GM12874 (cell line): ENCODE data around the gene HOXB7.

Source experiments
- TF ChIP-seq, protein P1 (sequence below): IDR thresholded peaks from 2 replicates; pipeline ENCODE4 v1.5.1; 2011; ENCODE audit warnings: low read depth, mild to moderate bottlenecking, control low read depth, low read length, moderate library complexity; ENCODE audit not compliant: insufficient read depth

Gene HOXB7

DNA sequence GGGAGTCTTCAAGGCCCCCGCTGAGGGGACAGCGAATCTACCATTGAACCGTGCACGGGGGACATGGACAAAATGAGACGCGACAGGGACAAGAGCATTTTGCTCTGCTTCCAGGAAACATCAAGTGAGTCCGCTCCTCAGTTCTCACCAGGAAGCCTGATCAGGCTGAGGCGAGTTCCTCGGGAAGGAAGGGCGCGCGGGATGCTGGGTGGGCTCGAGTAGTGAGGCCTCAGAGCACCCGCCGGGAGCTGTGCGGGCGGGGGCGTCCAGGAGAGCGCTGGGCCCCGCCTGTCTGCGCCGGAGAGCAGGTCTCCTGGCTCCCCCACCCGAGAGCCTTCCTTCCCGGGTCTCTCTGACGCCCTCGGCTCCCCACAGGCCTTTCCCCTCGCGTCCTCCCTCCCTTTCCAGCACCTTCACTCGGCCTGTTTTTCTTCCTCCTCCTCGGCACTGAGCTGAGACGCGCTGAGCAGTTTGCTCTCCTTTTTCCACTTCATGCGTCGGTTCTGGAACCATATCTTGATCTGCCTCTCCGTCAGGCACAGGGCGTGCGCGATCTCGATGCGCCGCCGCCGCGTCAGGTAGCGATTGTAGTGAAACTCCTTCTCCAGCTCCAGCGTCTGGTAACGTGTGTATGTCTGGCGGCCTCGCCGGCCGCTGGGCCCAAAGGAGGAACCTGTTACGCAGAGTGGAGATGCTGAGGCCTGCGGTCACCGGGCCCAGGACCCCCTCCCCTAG lies 14.7 kb downstream of the HOXB7 start:
- TF ChIP-seq, protein P1, sequence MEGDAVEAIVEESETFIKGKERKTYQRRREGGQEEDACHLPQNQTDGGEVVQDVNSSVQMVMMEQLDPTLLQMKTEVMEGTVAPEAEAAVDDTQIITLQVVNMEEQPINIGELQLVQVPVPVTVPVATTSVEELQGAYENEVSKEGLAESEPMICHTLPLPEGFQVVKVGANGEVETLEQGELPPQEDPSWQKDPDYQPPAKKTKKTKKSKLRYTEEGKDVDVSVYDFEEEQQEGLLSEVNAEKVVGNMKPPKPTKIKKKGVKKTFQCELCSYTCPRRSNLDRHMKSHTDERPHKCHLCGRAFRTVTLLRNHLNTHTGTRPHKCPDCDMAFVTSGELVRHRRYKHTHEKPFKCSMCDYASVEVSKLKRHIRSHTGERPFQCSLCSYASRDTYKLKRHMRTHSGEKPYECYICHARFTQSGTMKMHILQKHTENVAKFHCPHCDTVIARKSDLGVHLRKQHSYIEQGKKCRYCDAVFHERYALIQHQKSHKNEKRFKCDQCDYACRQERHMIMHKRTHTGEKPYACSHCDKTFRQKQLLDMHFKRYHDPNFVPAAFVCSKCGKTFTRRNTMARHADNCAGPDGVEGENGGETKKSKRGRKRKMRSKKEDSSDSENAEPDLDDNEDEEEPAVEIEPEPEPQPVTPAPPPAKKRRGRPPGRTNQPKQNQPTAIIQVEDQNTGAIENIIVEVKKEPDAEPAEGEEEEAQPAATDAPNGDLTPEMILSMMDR, result no peak

DNA sequence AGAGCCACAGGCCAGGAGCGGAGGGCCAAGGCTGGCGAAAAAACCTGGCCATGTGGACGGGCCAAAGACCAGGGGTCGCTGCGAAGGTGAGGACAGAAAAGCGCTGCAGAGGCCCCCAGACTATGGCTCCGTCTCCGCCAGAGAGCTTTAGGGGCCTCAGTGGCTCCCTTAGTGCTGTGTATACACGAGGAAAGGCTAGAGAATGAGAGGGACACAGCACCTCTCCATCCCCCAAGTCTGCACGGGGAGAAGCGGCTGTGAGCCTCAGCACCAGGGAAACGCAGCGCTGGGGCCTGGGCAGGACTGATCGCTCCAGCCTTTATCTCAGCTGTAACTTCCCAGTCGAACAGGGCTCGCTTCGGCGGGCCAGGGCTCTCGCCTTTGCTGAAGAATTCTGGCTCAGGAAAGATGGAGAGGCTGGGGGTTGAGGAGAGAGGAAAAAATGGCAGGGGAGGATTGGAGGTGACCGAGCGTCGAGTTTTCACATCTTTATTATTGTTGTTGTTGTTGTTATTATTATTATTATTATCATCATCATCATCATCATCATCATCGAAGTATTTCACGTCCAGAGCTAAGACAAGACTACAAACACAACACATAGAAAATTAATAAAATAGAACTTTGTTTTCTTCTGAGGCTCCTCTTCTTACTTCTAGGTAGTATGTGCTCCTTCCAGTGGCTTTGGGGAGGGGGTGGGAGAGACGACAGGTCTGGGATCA lies 15.4 kb downstream of the HOXB7 start:
- TF ChIP-seq, protein P1, result no peak

DNA sequence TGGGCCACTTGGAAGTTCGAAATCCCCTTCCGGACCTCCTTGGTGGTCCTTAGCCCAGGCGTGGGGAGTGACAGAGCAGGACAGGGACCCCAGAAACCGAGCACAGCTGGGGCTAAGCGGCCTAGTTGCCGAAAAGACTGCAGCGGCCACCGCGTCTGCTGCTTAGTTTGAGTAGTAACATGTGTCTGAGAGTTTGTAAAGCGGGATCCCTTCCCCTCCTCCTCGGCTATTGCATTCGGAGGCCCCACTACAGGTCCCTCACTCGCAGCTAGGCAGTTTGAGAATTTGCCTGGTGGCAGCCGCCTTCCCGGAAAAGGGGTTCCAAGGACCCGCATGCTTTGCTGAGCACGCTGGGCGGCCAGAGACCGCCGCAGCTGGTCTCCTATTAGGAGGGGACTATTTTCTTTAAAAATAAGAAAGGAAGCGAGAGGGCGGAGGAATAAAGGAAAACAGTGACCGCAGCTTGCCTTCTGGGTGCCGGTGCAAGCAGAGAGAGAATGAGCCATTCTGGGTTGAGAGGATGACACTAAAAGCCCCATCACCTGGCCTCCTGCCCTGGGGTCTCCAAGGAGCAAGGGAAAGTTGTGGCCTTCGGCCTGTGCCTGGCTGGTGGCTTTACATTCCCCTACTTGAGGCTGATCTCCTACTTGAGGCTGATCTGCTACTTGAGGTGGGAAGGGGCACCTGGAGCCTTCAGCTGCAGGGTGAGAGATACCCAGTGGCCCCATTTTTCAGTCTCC lies 16.1 kb downstream of the HOXB7 start:
- TF ChIP-seq, protein P1, result no peak

DNA sequence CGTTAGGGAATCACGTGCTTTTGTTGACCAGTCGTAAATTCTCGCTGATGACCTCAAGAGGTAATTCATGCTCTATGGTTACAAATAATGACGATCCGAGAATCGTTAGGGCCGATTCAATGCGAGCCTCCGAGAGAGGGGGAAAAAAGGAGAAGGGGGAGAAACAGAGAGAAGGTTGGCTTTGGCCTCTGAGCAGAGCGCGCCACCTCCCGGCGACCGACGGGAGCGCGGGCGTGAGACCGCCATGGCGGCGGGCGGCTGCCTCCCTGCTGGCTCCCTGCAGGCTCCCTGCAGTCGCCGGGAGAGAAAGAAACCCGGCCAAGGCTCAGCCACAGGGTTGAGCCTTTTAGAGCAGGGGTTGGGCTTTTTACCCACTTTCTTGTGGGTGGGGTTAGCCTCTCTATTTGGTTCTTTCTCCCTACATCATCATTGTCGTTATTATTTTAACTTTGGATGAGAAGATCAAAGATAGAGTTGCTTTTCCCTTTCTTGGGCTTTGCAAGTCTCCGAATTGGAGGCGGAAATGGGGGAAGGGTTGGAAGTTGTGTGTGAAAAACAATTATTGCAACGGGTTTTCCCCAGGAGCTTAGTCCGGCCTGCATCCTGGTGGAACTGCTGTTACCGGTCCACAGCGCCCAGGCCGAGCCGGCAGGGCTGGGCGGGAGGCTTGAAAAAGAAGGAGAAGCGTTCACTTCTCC lies 16.8 kb downstream of the HOXB7 start:
- TF ChIP-seq, protein P1, result peak; percentile 98

DNA sequence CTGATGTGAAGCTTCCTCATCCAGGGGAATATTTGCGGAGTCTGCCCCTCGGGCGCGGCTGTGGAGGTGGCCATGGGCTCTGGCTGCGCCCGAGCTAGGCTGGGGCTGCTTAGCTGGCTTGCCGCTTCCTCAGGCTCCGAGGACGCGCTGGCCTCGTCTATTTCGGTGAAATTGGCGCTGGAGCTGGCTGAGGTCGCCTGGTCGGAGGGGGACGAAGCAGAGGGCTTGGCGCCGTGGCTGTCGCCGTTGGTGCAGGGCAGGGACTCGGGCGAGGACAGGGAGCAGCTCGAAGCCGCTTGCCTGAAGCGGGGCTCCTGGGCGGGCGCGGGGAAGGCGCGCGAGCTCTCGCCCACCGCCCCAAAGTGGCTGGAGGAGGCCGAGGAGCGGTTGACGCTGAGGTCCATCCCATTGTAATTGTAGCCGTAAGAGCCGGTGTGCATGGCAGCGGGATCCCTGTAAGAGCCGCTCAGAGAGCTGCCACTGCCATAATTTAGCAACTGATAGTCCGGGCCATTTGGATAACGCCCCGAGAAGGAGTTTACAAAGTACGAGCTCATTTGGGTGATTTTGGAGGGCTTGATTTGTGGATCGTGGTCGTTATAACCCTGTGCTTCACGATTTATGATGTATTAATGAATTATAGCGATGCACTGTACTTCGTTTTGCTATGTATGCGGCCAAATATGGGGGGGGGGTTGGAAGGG lies 17.5 kb downstream of the HOXB7 start, which contains the start of gene HOXB5:
HOXB5 (minus strand) TSS at position 654 of the 704 bp plus-strand sequence; CDS start at position 557, 97 bp downstream.
- TF ChIP-seq, protein P1, result no peak

DNA sequence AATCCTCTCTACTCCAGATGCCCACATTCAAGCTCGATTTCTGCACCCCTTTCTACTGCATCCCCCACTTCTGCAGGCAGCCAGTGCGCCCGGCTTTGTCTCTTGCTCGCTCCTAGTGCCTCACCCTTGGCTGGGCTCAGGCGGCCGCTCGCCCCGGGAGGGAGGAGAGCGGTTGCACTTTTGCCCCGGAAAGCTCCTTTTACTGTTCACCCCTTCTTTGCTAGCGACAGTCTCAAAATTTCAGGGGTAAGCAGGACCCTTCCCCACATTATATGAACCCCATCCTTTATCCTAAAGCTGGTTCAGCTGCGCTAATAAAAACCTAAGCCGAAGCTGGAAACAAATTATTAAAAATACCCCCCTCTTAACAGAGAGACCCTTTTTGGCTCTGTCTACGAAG lies 18.2 kb downstream of the HOXB7 start:
- TF ChIP-seq, protein P1, result no peak
